Measurements from ENCODE around the gene RIMOC1.

Gene RIMOC1

GRCh38 chr5:41903382-41903891 is 707 bp upstream of the RIMOC1 start:
- no peak overlapping the region for H3K27ac ChIP-seq (ENCODE audit: extremely low read depth, low read depth, low read length)

GRCh38 chr5:41906151-41906550 is 2.0 kb downstream of the RIMOC1 start:
- H3K36me3 ChIP-seq (ENCODE audit: control insufficient read depth in 2 of 2, insufficient read depth in 1 of 2, low read length in 2 of 2) = peaks cover 39 to 49% of the 10 kb centered on the region in 2 experiments
- TF ChIP-seq GFI1B (tag by site-specific recombination; IDR thresholded peaks at IDR 0.05) = no peak
- POLR2A ChIA-PET = no interaction called here
- CTCF ChIA-PET = no interaction called here
- H3K4me1 ChIP-seq (ENCODE audit: control insufficient read depth, insufficient read depth, low read length) = peaks cover 4% of the 10 kb centered on the region
- no peak overlapping the region for H3K4me3 ChIP-seq (ENCODE audit: low read depth, low read length)
- no peak overlapping the region for H3K27ac ChIP-seq (ENCODE audit: extremely low read depth, low read depth, low read length)
- H3K9me3 ChIP-seq (ENCODE audit: control insufficient read depth, insufficient read depth, low read depth, low read length) = no peaks in the 10 kb centered on the region

More at GRCh38 chr5:41903382-41903891, 707 bp upstream of the RIMOC1 start:
- CTCF ChIA-PET = interaction anchor here (0.6 kb wide), 1 partner anchor 908 kb away, joined by 3 read pairs; the partner anchor contains the start of gene SELENOP
- TF ChIP-seq ZNF513 (tag by site-specific recombination; IDR thresholded peaks at IDR 0.05) (peak; percentile 6; the same call in 1 of the 2 replicates), ZNF654 (tag by site-specific recombination; IDR thresholded peaks at IDR 0.05; ENCODE audit: low read depth) (peak; percentile 2; the same call in 1 of the 2 replicates), ZNF391 (tag by site-specific recombination; IDR thresholded peaks at IDR 0.05; ENCODE audit: borderline replicate concordance, low read depth) (0 out of 2 replicates have a peak, but pooled peaks have one; percentile 20), ZNF660 (tag by site-specific recombination; IDR thresholded peaks at IDR 0.05) (peak; percentile 47), ZNF2 (tag by site-specific recombination; IDR thresholded peaks at IDR 0.05) (peak; percentile 13; the same call in 1 of the 2 replicates), ZNF148 (tag by site-specific recombination; IDR thresholded peaks at IDR 0.05; ENCODE audit: borderline replicate concordance) (no peak)
- POLR2A ChIA-PET = interaction anchor here (0.8 to 2.5 kb wide), 14 partner anchors 12 to 1580 kb away, joined by 3 to 30 read pairs (median 4); partner anchors contain the start of genes FBXO4, OXCT1 and TMEM267
- peaks cover 12 to 27% of the 10 kb centered on the region in 2 experiments; a peak in 2 of 3 replicates for H3K36me3 ChIP-seq (ENCODE audit: control insufficient read depth in 2 of 2, insufficient read depth in 1 of 2, low read length in 2 of 2)
- H3K4me1 ChIP-seq (ENCODE audit: control insufficient read depth, insufficient read depth, low read length) = peaks cover 4% of the 10 kb centered on the region
- no peaks in the 10 kb centered on the region for H3K9me3 ChIP-seq (ENCODE audit: control insufficient read depth, insufficient read depth, low read depth, low read length)
- H3K4me3 ChIP-seq (ENCODE audit: low read depth, low read length) = peak overlapping the region; percentile 51

GRCh38 chr5:41908374-41909079 is 4.4 kb downstream of the RIMOC1 start:
- no peaks in the 10 kb centered on the region for H3K9me3 ChIP-seq (ENCODE audit: control insufficient read depth, insufficient read depth, low read depth, low read length)
- H3K27ac ChIP-seq (ENCODE audit: extremely low read depth, low read depth, low read length) = no peak overlapping the region
- H3K36me3 ChIP-seq (ENCODE audit: control insufficient read depth in 2 of 2, insufficient read depth in 1 of 2, low read length in 2 of 2) = peaks cover 62 to 73% of the 10 kb centered on the region in 2 experiments
- H3K4me3 ChIP-seq (ENCODE audit: low read depth, low read length) = no peak overlapping the region
- CTCF ChIA-PET = interaction anchor here (0.6 to 1.1 kb wide), 2 partner anchors 65 to 980 kb away, joined by 3 read pairs; no protein-coding TSS in a partner anchor
- H3K4me1 ChIP-seq (ENCODE audit: control insufficient read depth, insufficient read depth, low read length) = peaks cover under 1% of the 10 kb centered on the region; the same call in 1 of the 2 replicates
- POLR2A ChIA-PET = no interaction called here
- TF ChIP-seq ZNF24 (tag by site-specific recombination; IDR thresholded peaks at IDR 0.05) (no peak), ZNF341 (tag by site-specific recombination; IDR thresholded peaks at IDR 0.05; ENCODE audit: low read depth) (no peak), ZSCAN18 (tag by site-specific recombination; IDR thresholded peaks at IDR 0.05) (no peak), ZNF76 (tag by site-specific recombination; IDR thresholded peaks at IDR 0.05; ENCODE audit: borderline replicate concordance, low read depth) (no peak), BCL11A (tag by site-specific recombination; IDR thresholded peaks at IDR 0.05; ENCODE audit: low read depth) (no peak), HOXC10 (CRISPR knock-in tag; IDR thresholded peaks at IDR 0.05) (no peak), ZNF19 (tag by site-specific recombination; IDR thresholded peaks at IDR 0.05; ENCODE audit: low read depth) (no peak), ZBTB8A (tag by site-specific recombination; IDR thresholded peaks at IDR 0.05) (no peak), BCL11B (tag by site-specific recombination; IDR thresholded peaks at IDR 0.05; ENCODE audit: low read depth) (no peak), KLF9 (tag by site-specific recombination; IDR thresholded peaks at IDR 0.05; ENCODE audit: low read depth) (no peak), ZNF211 (tag by site-specific recombination; IDR thresholded peaks at IDR 0.05; ENCODE audit: low read depth) (no peak), ZNF23 (tag by site-specific recombination; IDR thresholded peaks at IDR 0.05; ENCODE audit: borderline replicate concordance) (no peak), ZNF510 (tag by site-specific recombination; IDR thresholded peaks at IDR 0.05; ENCODE audit: insufficient replicate concordance) (no peak), ZNF791 (tag by site-specific recombination; IDR thresholded peaks at IDR 0.05) (no peak), ZXDB (tag by site-specific recombination; IDR thresholded peaks at IDR 0.05) (no peak), ZNF623 (tag by site-specific recombination; IDR thresholded peaks at IDR 0.05) (no peak), KLF16 (tag by site-specific recombination; IDR thresholded peaks at IDR 0.05) (no peak)
